Adrenal gland (tissue), 12 donors: ENCODE measurements around the gene RARRES1. TPM values are rescaled to one million over a fixed set of nuclear protein-coding genes. Genes with fewer than 3 reads are reported as not detected.
A peak's percentile ranks its signal among the peaks of the same experiment; 100 is the strongest.
"Not testable (repeated sequence)": the region's sequence is repeated elsewhere in the genome, so short reads cannot be mapped to it uniquely, and the experiment has no call there.

ENCODE experiments used
- DNase-seq, 7 donors: peaks; one replicate each; pipeline ENCODE4 v3.0.0-alpha.2; 2019 to 2020
- H3K27ac ChIP-seq, 5 donors: fragments of 200-600 bp; sonication (generic) in 4 of 5; 1 replicate in 3 of 5; 2 replicates in 2 of 5; pipeline versions ENCODE4 v1.5.1 to v1.8.0; 2016 to 2020; ENCODE audit warnings: mild to moderate bottlenecking in 1 of 5
- H3K27me3 ChIP-seq: fragments of 200-600 bp; 2 replicates; pipeline ENCODE4 v1.8.0; 2021
- H3K36me3 ChIP-seq, 2 donors: fragments of 200-600 bp; replicated peaks in 1 of 2; 1 replicate in 1 of 2; 2 replicates in 1 of 2; pipeline versions ENCODE4 v1.5.1 to v1.8.0; 2018 to 2022
- H3K4me1 ChIP-seq, 2 donors: fragments of 200-600 bp; replicated peaks in 1 of 2; 1 replicate in 1 of 2; 2 replicates in 1 of 2; pipeline versions ENCODE4 v1.5.1 to v1.8.0; 2018 to 2021
- H3K4me3 ChIP-seq, 4 donors: fragments of 200-600 bp; sonication (generic) in 3 of 4; one replicate each; pipeline ENCODE4 v1.5.1; 2016 to 2018
- H3K9me3 ChIP-seq, 3 donors: fragments of 200-600 bp; sonication (generic) in 1 of 3; replicated peaks in 1 of 3; 1 replicate in 2 of 3; 2 replicates in 1 of 3; pipeline versions ENCODE4 v1.5.1 to v1.8.0; 2016 to 2021
- POLR2A ChIP-seq, 2 donors: fragments of 450-650 bp; IDR thresholded peaks; one replicate each; pipeline ENCODE4 v1.6.1; 2017; ENCODE audit warnings: antibody characterized with exemption in 2 of 2, mild to moderate bottlenecking in 2 of 2, moderate library complexity in 1 of 2
- WGBS, 4 donors: extraction: QIAGEN DNeasy Blood & Tissue Kit in 2 of 4; methylation state at CpG; one replicate each; pipeline versions ENCODE4 v1.1.5 to v1.1.7; 2013 to 2017; 5-methylcytosine and 5-hydroxymethylcytosine counted together
- intact Hi-C, 2 donors: fragments of 100-400 bp; cut with DNase I; formaldehyde crosslinking; loops; one replicate each; pipeline versions ENCODE4 v1.14.1 to v1.15.0; 2022 to 2023
- polyA plus RNA-seq, 3 donors: library from polyadenylated mRNA; stranded (reverse); fragments of 200-250 nt in 2 of 3; fragments of 350-450 nt in 1 of 3; fragmentation: Illumina TruSeq in 1 of 3; extraction: RNeasy Lipid Tissue Mini Kit (QIAGEN cat#74804) in 1 of 3; gene quantifications; one replicate each; pipeline ENCODE4 v1.2.3, GENCODE V29; 2013 to 2014
- total RNA-seq, 9 donors: library from RNA; depleted of rRNA in 4 of 9; stranded (reverse); fragments of >200 nt in 4 of 9; fragments of 120-200 nt in 1 of 9; fragmentation: NEBNext Ultra II Directional in 1 of 9; extraction: Animal tissue kit (Norgen Biotek cat#: 25700) in 1 of 9; gene quantifications; one replicate each; pipeline versions ENCODE4 v1.1.0 to v1.2.4, GENCODE V29; 2013 to 2023
- TF ChIP-seq, protein P1 (sequence below), 6 experiments: fragments of 450-650 bp in 4 of 6; fragments of 200-600 bp in 2 of 6; sonication (generic) in 1 of 6; IDR thresholded peaks; 1 replicate in 5 of 6; 2 replicates in 1 of 6; pipeline versions ENCODE4 v1.5.1 to v1.8.0; 2016 to 2021; ENCODE audit warnings: antibody characterized with exemption in 6 of 6, mild to moderate bottlenecking in 2 of 6, moderate library complexity in 1 of 6
- donor health status: healthy with polysubstance abuse.
- donor health status: Bipolar disorder and iron deficiency.
- donor health status: DM: yes; HTN: yes; CAD: no.
- donor health status: DM: no; HTN: no; CAD: no.
- donor health status: DM: no; HTN: no; CAD: no.
- donor health status: DM: yes; HTN: yes; CAD: no.

Gene RARRES1
- total and polyA plus RNA-seq, 12 donors: 2.1 to 204 (median 17.7) TPM

DNA sequence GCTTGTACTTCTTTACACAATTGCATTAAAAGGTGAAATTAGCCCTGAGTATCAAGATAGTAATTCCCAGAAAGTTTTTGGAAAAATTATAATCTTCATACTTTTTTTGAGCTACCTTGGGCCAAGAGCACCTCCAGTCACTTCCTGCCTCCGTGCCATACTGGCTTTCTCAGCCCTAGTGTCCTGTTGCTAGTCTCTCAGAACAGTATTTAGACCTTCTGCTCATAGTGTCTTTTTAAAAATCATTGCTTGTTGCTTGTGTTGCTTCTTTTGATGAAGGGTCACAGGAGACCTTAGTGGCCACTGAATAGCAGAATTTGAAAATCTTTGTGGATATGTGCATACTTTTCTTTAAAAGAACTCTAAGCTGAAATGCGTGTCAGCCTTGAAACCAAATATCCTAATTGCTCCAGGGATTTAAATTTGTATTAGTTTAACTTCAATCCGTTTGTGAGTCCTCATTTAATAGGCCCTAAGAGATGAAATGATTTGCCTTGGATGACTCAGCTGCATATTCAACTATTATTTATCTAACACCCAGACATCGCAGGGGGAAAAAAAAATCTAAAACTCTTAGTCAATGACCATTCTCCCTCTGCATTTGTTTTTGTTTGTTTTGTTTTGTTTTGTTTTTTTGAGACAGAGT is 30.7 kb downstream of the RARRES1 start:
- WGBS, 4 donors: 69 to 80% (median 75%) methylated on average over 4 of the region's 4 CpGs
- peaks cover 9 to 22% of the 10 kb centered on the region in 2 donors for H3K4me1 ChIP-seq
- peak overlapping the region in 1 of 5 donors; percentile 59 for H3K27ac ChIP-seq
- TF ChIP-seq, protein P1, sequence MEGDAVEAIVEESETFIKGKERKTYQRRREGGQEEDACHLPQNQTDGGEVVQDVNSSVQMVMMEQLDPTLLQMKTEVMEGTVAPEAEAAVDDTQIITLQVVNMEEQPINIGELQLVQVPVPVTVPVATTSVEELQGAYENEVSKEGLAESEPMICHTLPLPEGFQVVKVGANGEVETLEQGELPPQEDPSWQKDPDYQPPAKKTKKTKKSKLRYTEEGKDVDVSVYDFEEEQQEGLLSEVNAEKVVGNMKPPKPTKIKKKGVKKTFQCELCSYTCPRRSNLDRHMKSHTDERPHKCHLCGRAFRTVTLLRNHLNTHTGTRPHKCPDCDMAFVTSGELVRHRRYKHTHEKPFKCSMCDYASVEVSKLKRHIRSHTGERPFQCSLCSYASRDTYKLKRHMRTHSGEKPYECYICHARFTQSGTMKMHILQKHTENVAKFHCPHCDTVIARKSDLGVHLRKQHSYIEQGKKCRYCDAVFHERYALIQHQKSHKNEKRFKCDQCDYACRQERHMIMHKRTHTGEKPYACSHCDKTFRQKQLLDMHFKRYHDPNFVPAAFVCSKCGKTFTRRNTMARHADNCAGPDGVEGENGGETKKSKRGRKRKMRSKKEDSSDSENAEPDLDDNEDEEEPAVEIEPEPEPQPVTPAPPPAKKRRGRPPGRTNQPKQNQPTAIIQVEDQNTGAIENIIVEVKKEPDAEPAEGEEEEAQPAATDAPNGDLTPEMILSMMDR (IDR thresholded peaks at IDR 0.05): no peak
- no peak for TF ChIP-seq POLR2A (IDR thresholded peaks at IDR 0.05)
- H3K9me3 ChIP-seq: no peaks in the 10 kb centered on the region
- peaks cover 0 to 6% of the 10 kb centered on the region in 2 donors for H3K36me3 ChIP-seq
- intact Hi-C loops: no loop called here
- no peak for DNase-seq
- H3K4me3 ChIP-seq: no peak overlapping the region
- H3K27me3 ChIP-seq: no peaks in the 10 kb centered on the region

DNA sequence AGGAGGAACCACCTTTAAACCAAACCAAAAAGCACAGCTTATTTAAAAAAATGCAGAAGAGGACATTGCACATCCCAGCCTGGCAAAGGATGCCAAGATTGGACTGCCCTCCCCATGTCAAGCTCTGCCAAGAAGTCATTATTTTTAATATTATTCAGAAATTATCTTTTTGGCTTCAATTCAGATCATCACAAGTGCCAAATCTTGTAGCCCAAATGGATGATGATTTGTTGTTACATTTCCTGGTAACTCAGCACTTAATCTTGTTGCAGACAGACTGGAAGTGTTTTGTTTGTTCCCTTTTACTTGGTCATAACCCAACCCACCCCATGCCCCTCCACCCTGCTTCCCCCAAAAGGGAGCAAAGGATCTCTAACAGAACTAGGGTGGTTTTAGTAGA is 31.7 kb downstream of the RARRES1 start:
- intact Hi-C loops: no loop called here
- Histone ChIP-seq H3K4me3 (no peak overlapping the region), H3K4me1 (peaks cover 9 to 22% of the 10 kb centered on the region in 2 donors), H3K27me3 (no peaks in the 10 kb centered on the region), H3K27ac (peak overlapping the region in 2 of 5 donors; percentile 23 to 59), H3K36me3 (peaks cover 0 to 6% of the 10 kb centered on the region in 2 donors), H3K9me3 (no peaks in the 10 kb centered on the region)
- DNase-seq: peak in 6 of 7 donors; percentile 51 to 73 (median 67)
- TF ChIP-seq POLR2A (IDR thresholded peaks at IDR 0.05): no peak
- TF ChIP-seq, protein P1 (IDR thresholded peaks at IDR 0.05): no peak

DNA sequence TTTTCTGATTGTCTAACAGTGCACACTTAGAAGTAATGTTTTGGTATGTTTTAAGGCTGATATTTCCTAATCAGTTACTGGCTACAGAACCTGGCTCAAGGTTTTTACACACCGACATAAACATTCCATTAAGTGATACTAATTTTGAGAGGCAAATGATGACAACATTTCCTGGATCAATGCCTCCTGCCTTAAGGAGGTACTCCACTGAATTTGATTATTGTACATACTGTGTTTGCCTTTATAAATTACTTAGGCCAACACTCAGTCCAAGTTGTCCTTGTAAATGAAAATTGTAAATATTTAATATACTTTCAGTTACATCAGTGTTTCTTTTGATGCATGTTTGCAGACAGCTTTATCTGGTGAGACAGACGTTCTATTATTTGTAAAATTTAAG is 35.6 kb downstream of the RARRES1 start:
- Histone ChIP-seq H3K36me3 (peaks cover 0 to 6% of the 10 kb centered on the region in 2 donors), H3K9me3 (no peaks in the 10 kb centered on the region), H3K4me3 (no peak overlapping the region), H3K4me1 (peaks cover 9 to 16% of the 10 kb centered on the region in 2 donors), H3K27me3 (no peaks in the 10 kb centered on the region), H3K27ac (no peak overlapping the region)
- WGBS, 4 donors: 54 to 60% (median 59%) methylated on average over 2 of the region's 2 CpGs
- intact Hi-C loops: no loop called here
- DNase-seq: no peak
- TF ChIP-seq, protein P1 (IDR thresholded peaks at IDR 0.05): no peak
- no peak for TF ChIP-seq POLR2A (IDR thresholded peaks at IDR 0.05)

DNA sequence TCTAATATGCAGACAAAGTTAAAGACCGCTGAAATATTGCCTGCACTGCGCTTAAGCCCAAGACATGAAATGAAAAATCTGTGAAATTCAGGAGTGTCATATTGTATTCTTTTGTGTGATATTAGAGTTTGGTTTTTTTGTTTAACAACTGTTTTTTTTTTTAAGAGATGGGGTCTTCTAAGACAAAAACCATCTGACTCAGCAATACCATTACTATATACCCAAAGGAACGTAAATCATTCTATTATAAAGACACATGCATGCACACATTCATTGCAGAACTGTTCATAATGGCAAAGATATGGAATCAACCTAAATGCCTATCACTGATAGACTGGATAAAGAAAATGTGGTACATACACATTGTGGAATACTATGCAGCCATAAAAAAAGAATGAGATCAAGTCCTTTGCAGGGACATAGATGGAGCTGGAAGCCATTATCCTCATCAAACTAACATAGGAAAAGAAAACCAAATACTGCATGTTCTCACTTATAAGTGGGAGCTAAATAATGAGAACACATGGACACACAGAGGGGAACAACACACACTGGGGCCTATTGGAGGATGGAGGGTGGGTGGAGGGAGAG is 38.3 kb downstream of the RARRES1 start:
- WGBS, 4 donors: 34 to 97% (median 89%) methylated on average over 3 of the region's 3 CpGs
- intact Hi-C loops, H3K27me3 ChIP-seq, DNase-seq, H3K9me3 ChIP-seq, H3K4me1 ChIP-seq, H3K36me3 ChIP-seq, H3K4me3 ChIP-seq, H3K27ac ChIP-seq: not testable (repeated sequence)

DNA sequence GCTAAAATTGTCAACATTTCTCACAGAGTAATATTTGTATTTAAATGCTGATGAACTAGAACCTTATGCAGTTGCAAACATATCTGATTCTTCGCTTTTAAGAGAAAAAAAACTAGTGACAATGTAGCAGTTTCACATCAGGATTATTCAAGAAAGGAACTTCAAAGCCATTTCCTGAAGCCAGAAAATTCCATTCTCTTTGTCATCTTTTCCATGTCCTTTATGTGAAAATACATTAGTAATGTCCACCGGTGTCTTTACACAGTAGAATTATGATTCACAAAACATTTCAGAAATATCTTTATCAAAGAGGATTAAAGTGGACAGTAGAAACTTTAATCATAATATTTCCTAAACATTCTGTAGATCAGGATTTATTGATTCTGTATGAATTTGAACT is 47.1 kb downstream of the RARRES1 start:
- Histone ChIP-seq H3K27me3 (no peaks in the 10 kb centered on the region), H3K27ac (no peak overlapping the region), H3K9me3 (no peaks in the 10 kb centered on the region), H3K4me1 (no peaks in the 10 kb centered on the region), H3K36me3 (peaks cover 0 to 10% of the 10 kb centered on the region in 2 donors), H3K4me3 (no peak overlapping the region)
- intact Hi-C loops: no loop called here
- 86 to 98% (median 91%) methylated on average over 2 of the region's 2 CpGs for whole genome bisulfite sequencing, 4 donors
- no peak for DNase-seq
- TF ChIP-seq POLR2A (IDR thresholded peaks at IDR 0.05): no peak
- TF ChIP-seq, protein P1 (IDR thresholded peaks at IDR 0.05): no peak
